ENCODE results near the gene ATXN7L2. TPM values are rescaled to one million over a fixed set of nuclear protein-coding genes. Genes with fewer than 3 reads are reported as not detected.

The ATXN7L2 gene
- total RNA-seq, 4 donors from 2014 or later, result 2.3 to 12.7 (median 7.3) TPM

DNA sequence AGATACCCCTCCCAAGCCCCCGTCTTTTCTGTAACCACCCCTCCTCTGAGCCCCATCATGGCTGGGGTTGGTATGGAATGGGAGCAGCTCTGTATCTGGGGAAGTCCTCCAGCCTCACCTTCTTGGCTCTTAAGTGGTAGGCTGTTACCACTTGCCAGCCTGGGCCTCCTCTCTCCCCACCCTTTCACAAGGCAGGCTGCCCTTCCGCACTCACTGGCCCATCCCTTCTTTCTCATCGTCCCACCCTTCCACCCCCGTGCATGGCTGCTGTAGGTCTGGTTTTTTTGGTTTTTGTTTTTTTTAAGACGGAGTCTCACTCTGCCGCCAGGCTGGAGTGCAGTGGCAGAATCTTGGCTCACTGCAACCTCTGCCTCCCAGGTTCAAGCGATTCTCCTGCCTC, 15.4 kb downstream of the ATXN7L2 start:
- Histone ChIP-seq H3K27ac (peak overlapping the region in 3 of 4 donors; percentile 1 to 80 (median 71)), H3K36me3 (peaks cover 0 to 21% (median 0%) of the 10 kb centered on the region in 3 donors), H3K27me3 (no peaks in the 10 kb centered on the region), H3K9me3 (no peaks in the 10 kb centered on the region), H3K4me3 (no peak overlapping the region), H3K4me1 (peaks cover 2 to 59% (median 9%) of the 10 kb centered on the region in 4 donors)
- DNase-seq, result no peak
- TF ChIP-seq, protein P1, sequence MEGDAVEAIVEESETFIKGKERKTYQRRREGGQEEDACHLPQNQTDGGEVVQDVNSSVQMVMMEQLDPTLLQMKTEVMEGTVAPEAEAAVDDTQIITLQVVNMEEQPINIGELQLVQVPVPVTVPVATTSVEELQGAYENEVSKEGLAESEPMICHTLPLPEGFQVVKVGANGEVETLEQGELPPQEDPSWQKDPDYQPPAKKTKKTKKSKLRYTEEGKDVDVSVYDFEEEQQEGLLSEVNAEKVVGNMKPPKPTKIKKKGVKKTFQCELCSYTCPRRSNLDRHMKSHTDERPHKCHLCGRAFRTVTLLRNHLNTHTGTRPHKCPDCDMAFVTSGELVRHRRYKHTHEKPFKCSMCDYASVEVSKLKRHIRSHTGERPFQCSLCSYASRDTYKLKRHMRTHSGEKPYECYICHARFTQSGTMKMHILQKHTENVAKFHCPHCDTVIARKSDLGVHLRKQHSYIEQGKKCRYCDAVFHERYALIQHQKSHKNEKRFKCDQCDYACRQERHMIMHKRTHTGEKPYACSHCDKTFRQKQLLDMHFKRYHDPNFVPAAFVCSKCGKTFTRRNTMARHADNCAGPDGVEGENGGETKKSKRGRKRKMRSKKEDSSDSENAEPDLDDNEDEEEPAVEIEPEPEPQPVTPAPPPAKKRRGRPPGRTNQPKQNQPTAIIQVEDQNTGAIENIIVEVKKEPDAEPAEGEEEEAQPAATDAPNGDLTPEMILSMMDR (IDR thresholded peaks at IDR 0.05), result no peak
- TF ChIP-seq POLR2A (IDR thresholded peaks at IDR 0.05), result no peak

DNA sequence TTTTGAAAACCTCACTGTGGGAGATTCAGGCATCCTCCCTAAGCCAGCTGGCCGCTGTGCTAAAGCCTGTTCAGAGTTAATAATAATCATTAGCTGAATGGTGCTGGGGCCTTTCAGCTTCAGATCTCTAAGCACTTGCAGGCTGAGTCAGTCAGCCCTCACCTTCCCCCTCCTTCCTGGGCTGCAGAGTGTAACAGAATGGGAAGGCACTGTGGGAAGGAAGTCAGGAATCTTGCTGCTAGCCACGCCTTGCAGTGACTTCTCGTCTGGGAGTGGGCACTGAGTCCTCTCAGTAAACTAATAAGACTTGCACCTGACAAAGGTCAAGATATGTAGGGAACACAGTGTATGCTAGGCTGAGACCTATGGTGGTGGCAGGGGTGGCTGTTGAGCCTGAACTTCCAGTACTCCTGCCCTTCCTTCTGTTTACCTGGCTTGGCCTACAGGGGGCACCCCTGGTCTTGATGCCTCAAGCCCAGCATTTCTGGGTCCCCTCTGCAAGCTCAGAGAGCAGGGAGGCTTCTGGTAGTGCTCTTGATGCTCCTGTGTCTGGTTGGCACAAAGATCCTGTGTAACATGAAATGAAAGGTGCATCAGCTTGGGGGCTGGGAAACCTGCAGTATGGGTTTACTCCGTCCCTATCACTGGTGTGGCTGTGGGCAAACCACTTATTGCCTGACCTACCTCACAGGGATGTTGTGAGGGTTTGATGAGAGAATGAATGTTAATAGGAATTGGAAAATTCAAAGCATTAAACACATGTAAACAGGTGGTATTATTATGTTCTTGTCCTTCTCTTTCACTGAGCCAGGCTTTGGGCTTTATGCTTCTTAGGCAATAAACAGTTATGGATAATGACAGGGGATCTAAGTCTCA, 16.2 kb downstream of the ATXN7L2 start:
- Histone ChIP-seq H3K27ac (peak overlapping the region; percentile 1 to 80 (median 36)), H3K9me3 (no peaks in the 10 kb centered on the region), H3K36me3 (peaks cover 0 to 21% (median 0%) of the 10 kb centered on the region in 3 donors), H3K4me3 (no peak overlapping the region), H3K4me1 (peaks cover under 1 to 60% (median 6%) of the 10 kb centered on the region in 4 donors), H3K27me3 (no peaks in the 10 kb centered on the region)
- peak; percentile 51 to 92 (median 86) for DNase-seq
- peak in 1 of 2 donors; percentile 62 for TF ChIP-seq POLR2A (IDR thresholded peaks at IDR 0.05)
- TF ChIP-seq, protein P1 (IDR thresholded peaks at IDR 0.05), result peak in 5 of 6 experiments; percentile 33 to 88 (median 74)

DNA sequence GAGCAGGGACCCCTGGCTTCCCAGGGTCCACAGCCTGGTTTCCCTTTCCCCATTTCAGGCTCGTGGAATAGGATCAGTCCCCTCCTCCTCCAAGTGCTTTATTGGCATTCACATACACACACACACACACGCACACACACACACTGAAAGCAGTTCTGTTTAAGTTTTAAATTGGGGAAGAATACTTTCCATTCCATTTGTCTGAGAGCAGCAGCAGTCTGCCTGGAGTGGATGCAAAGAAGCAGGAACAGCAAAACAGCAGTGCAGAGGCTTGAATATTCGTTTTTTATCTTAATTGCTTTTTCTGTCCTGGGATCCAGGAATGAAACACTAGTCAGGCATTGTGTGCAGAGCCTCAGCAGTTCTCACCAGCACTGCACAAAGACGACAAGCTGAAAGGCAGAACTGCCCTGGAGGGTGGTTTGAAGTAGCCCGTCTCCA, 17.3 kb downstream of the ATXN7L2 start:
- peaks cover 0 to 20% (median 0%) of the 10 kb centered on the region in 3 donors for H3K36me3 ChIP-seq
- no peak overlapping the region for H3K4me3 ChIP-seq
- no peaks in the 10 kb centered on the region for H3K27me3 ChIP-seq
- TF ChIP-seq POLR2A (IDR thresholded peaks at IDR 0.05), result no peak
- TF ChIP-seq, protein P1 (IDR thresholded peaks at IDR 0.05), result no peak
- peaks cover 0 to 51% (median 4%) of the 10 kb centered on the region in 4 donors for H3K4me1 ChIP-seq
- H3K9me3 ChIP-seq, result no peaks in the 10 kb centered on the region
- DNase-seq, result no peak
- H3K27ac ChIP-seq, result peak overlapping the region; percentile 2 to 80 (median 64)

DNA sequence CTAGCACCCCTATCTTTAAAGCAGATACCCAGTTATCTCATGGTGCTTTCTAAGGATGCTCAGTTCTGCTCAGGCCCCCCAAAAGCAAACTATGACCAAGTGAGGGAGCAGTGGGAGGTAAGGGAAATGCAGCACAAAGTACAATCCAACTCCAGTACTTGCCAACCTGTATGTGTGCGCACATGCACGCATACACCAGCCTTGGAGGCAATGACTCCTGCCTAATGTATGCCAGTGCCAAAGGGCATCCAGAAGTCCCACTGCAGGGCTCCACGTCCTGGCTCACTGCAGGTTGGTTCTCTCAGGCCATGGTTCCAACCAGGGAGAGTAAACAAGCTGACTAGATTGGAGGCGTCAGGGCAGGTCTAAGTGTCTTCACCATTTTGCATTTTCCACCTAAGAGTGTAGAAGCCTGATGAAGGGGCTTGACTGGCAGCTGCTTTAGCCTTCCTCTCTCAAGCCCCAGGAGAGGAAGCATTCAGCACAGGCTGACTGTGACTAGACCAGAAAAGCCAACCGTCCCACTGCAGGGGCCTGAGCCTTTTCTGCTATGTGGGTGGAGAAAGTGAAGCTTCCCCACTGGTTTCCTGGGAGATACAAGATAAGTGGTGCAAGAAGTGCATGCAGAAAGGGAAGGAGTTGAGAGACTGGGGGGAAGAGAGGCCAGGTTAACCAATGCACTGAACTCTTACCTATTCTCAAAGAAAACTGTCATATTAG, 18.1 kb downstream of the ATXN7L2 start:
- H3K4me1 ChIP-seq, result peaks cover 0 to 51% (median 4%) of the 10 kb centered on the region in 4 donors
- peak overlapping the region in 3 of 4 donors; percentile 50 to 80 (median 71) for H3K27ac ChIP-seq
- TF ChIP-seq POLR2A (IDR thresholded peaks at IDR 0.05), result no peak
- TF ChIP-seq, protein P1 (IDR thresholded peaks at IDR 0.05), result no peak

DNA sequence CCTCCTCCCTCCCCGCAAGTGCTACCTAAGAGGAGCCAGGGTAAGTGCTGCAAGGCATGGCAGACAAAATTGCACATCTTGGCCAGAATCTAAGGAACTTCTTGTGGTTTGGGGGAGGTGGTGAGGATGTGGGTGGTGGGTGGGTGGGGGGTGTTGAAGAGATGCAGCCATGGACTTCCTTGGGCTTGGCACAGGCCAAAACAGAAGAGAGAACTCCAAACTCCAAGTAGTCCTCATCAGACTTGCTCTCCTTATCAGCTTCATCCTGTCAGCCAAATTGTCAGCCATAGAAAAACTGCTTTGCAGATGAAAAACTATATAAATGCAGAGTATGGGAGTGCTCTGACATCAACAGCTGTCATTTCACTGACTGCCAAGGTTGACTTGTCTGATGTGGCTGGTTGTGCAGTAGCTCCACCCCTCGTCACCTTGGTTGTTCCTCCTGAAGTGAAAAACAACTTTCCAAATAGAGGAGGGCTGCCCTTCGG, 18.7 kb downstream of the ATXN7L2 start:
- TF ChIP-seq, protein P1 (IDR thresholded peaks at IDR 0.05), result no peak
- TF ChIP-seq POLR2A (IDR thresholded peaks at IDR 0.05), result no peak
- no peaks in the 10 kb centered on the region for H3K27me3 ChIP-seq
- peak overlapping the region in 3 of 4 donors; percentile 12 to 80 (median 50) for H3K27ac ChIP-seq

More for the DNA sequence above, 18.1 kb downstream of the ATXN7L2 start:
- H3K4me3 ChIP-seq, result no peak overlapping the region
- H3K9me3 ChIP-seq, result no peaks in the 10 kb centered on the region
- peaks cover 0 to 12% (median 0%) of the 10 kb centered on the region in 3 donors for H3K36me3 ChIP-seq
- H3K27me3 ChIP-seq, result no peaks in the 10 kb centered on the region
- DNase-seq, result no peak

More for the DNA sequence above, 18.7 kb downstream of the ATXN7L2 start:
- H3K4me3 ChIP-seq, result no peak overlapping the region
- H3K9me3 ChIP-seq, result no peaks in the 10 kb centered on the region
- peaks cover 0 to 6% (median 0%) of the 10 kb centered on the region in 3 donors for H3K36me3 ChIP-seq
- peak in 2 of 3 donors; percentile 39 to 63 for DNase-seq
- H3K4me1 ChIP-seq, result peaks cover 0 to 46% (median 4%) of the 10 kb centered on the region in 4 donors
